Endothelial cell (in vitro differentiated cells): ENCODE measurements around the gene LHX4. TPM values are rescaled to one million over a fixed set of nuclear protein-coding genes. Genes with fewer than 3 reads are reported as not detected.

Experiments used
- DNase-seq: peaks from one replicate; pipeline ENCODE4 v3.0.0; 2021; ENCODE audit warnings: low spot score
- H3K27ac Mint-ChIP-seq: one replicate; pipeline ENCODE4 v1.8.0; 2021; ENCODE audit warnings: mixed read lengths, inconsistent platforms; ENCODE audit not compliant: unreplicated experiment
- H3K27me3 Mint-ChIP-seq: one replicate; pipeline ENCODE4 v1.8.0; 2021; ENCODE audit warnings: mild to moderate bottlenecking, moderate library complexity, mixed read lengths, inconsistent platforms; ENCODE audit not compliant: unreplicated experiment
- H3K36me3 Mint-ChIP-seq: one replicate; pipeline ENCODE4 v1.8.0; 2021; ENCODE audit warnings: mild to moderate bottlenecking, low read depth, mixed read lengths, inconsistent platforms; ENCODE audit not compliant: unreplicated experiment
- H3K4me1 Mint-ChIP-seq: one replicate; pipeline ENCODE4 v1.8.0; 2021; ENCODE audit warnings: mild to moderate bottlenecking, mixed read lengths, inconsistent platforms; ENCODE audit not compliant: unreplicated experiment
- H3K4me3 Mint-ChIP-seq: one replicate; pipeline ENCODE4 v1.8.0; 2021; ENCODE audit warnings: mild to moderate bottlenecking, mixed read lengths, inconsistent platforms; ENCODE audit not compliant: unreplicated experiment
- H3K9me3 Mint-ChIP-seq: one replicate; pipeline ENCODE4 v1.8.0; 2021; ENCODE audit warnings: mixed read lengths, inconsistent platforms; ENCODE audit not compliant: unreplicated experiment
- CTCF ChIP-seq: fragments of 200-600 bp; sonication (generic); IDR thresholded peaks from one replicate; pipeline ENCODE4 v1.5.0; 2021; ENCODE audit warnings: antibody characterized with exemption; ENCODE audit not compliant: unreplicated experiment
- total RNA-seq: library from RNA; stranded (reverse); fragmentation: NEBNext Ultra II Directional; extraction: Animal tissue kit (Norgen Biotek cat#: 25700); gene quantifications from one replicate; pipeline ENCODE4 v1.2.1, GENCODE V29; 2021; ENCODE audit not compliant: unreplicated experiment

The LHX4 gene
- total RNA-seq, 1 donor from 2014 or later = 1.5 TPM

- no peaks in the 10 kb centered on the region for H3K9me3 Mint-ChIP-seq
- DNase-seq = no peak
- no peak for TF ChIP-seq CTCF
- H3K27ac Mint-ChIP-seq = no peak overlapping the region
- H3K4me1 Mint-ChIP-seq = peaks cover 4% of the 10 kb centered on the region
- peaks cover 2% of the 10 kb centered on the region for H3K27me3 Mint-ChIP-seq
- no peak overlapping the region for H3K4me3 Mint-ChIP-seq
- H3K36me3 Mint-ChIP-seq = peaks cover 5% of the 10 kb centered on the region
These were observed 52.5 kb downstream of the LHX4 start for GRCh38 chr1:180282401-180283044.

- no peak for TF ChIP-seq CTCF
- DNase-seq = no peak
- Mint-ChIP-seq H3K9me3 (no peaks in the 10 kb centered on the region), H3K27ac (no peak overlapping the region), H3K36me3 (no peaks in the 10 kb centered on the region), H3K4me1 (no peaks in the 10 kb centered on the region), H3K4me3 (no peak overlapping the region), H3K27me3 (peaks cover 2% of the 10 kb centered on the region)
These were observed 53.0 kb downstream of the LHX4 start for GRCh38 chr1:180283098-180283497.

- Mint-ChIP-seq H3K27ac (no peak overlapping the region), H3K27me3 (no peaks in the 10 kb centered on the region)
These were observed 56.4 kb downstream of the LHX4 start for GRCh38 chr1:180286417-180286816.

GRCh38 chr1:180287988-180288705, 58.1 kb downstream of the LHX4 start:
- Mint-ChIP-seq H3K36me3 (no peaks in the 10 kb centered on the region), H3K27ac (no peak overlapping the region), H3K4me1 (no peaks in the 10 kb centered on the region), H3K4me3 (no peak overlapping the region), H3K27me3 (no peaks in the 10 kb centered on the region), H3K9me3 (no peaks in the 10 kb centered on the region)
- DNase-seq = no peak
- no peak for TF ChIP-seq CTCF

More at GRCh38 chr1:180286417-180286816, 56.4 kb downstream of the LHX4 start:
- H3K9me3 Mint-ChIP-seq = no peaks in the 10 kb centered on the region
- no peaks in the 10 kb centered on the region for H3K4me1 Mint-ChIP-seq
- no peak for DNase-seq
- H3K4me3 Mint-ChIP-seq = no peak overlapping the region
- TF ChIP-seq CTCF = no peak
- H3K36me3 Mint-ChIP-seq = no peaks in the 10 kb centered on the region

- Mint-ChIP-seq H3K27ac (no peak overlapping the region), H3K36me3 (no peaks in the 10 kb centered on the region), H3K9me3 (no peaks in the 10 kb centered on the region), H3K4me3 (no peak overlapping the region), H3K27me3 (no peaks in the 10 kb centered on the region), H3K4me1 (no peaks in the 10 kb centered on the region)
- TF ChIP-seq CTCF = no peak
- DNase-seq = no peak
These were observed 58.9 kb downstream of the LHX4 start for GRCh38 chr1:180288940-180289339.
